Measurements from ENCODE around the gene HES5.

The HES5 gene

DNA sequence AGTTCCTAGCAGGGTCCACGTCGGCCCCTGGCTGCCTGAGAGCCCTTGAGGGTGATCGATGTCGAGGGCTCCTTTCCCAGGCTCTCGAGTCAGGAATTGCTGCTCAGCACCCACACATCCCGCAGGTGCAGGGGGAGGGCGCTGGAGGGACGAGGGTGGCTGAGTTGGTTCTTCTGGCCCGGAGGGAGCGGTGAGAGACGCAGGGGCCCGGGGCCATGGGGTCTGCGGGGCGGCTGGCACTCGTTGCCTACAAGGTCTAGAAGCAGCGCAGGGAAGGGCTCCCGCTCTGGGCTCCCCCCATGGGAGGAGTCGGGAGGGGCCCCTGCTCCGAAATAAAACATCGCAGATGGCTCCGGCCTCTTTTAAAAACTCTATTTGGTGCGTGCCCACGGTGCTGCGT lies 21.9 kb downstream of the HES5 start:
- H3K9me3 ChIP-seq (ENCODE audit: insufficient read depth, low read length): no peaks in the 10 kb centered on the region
- no peak for TF ChIP-seq SUZ12 (IDR thresholded peaks at IDR 0.05; ENCODE audit: extremely low read depth, insufficient read depth, insufficient read length)
- TF ChIP-seq YY1 (IDR thresholded peaks at IDR 0.05; ENCODE audit: insufficient read depth, insufficient read length): no peak
- no peak for TF ChIP-seq ZNF274 (IDR thresholded peaks at IDR 0.05; ENCODE audit: low read depth, low read length)
- peaks cover under 1% of the 10 kb centered on the region for H3K4me1 ChIP-seq (ENCODE audit: insufficient read depth, insufficient read length)
- no peaks in the 10 kb centered on the region for H3K27me3 ChIP-seq (ENCODE audit: insufficient read depth, insufficient read length)
- no peak for DNase-seq (ENCODE audit: low read depth, low spot score)
- H3K36me3 ChIP-seq (ENCODE audit: insufficient read depth, insufficient read length, low read length): peaks cover 60% of the 10 kb centered on the region
- no peak overlapping the region for H3K9ac ChIP-seq (ENCODE audit: insufficient read length, low read depth)
- no peak overlapping the region for H3K4me3 ChIP-seq (ENCODE audit: insufficient read length, low read depth)

- no peak for DNase-seq (ENCODE audit: low read depth, low spot score)
- H3K27me3 ChIP-seq (ENCODE audit: insufficient read depth, insufficient read length): no peaks in the 10 kb centered on the region
- H3K4me3 ChIP-seq (ENCODE audit: insufficient read length, low read depth): no peak overlapping the region
- H3K4me1 ChIP-seq (ENCODE audit: insufficient read depth, insufficient read length): peaks cover 3% of the 10 kb centered on the region
- no peak overlapping the region for H3K9ac ChIP-seq (ENCODE audit: insufficient read length, low read depth)
- peaks cover 56% of the 10 kb centered on the region for H3K36me3 ChIP-seq (ENCODE audit: insufficient read depth, insufficient read length, low read length)
- TF ChIP-seq SUZ12 (IDR thresholded peaks at IDR 0.05; ENCODE audit: extremely low read depth, insufficient read depth, insufficient read length): no peak
- no peak for TF ChIP-seq YY1 (IDR thresholded peaks at IDR 0.05; ENCODE audit: insufficient read depth, insufficient read length)
- no peaks in the 10 kb centered on the region for H3K9me3 ChIP-seq (ENCODE audit: insufficient read depth, low read length)
Measured at GRCh38 chr1:2507744-2508155, 22.3 kb downstream of the HES5 start.

DNA sequence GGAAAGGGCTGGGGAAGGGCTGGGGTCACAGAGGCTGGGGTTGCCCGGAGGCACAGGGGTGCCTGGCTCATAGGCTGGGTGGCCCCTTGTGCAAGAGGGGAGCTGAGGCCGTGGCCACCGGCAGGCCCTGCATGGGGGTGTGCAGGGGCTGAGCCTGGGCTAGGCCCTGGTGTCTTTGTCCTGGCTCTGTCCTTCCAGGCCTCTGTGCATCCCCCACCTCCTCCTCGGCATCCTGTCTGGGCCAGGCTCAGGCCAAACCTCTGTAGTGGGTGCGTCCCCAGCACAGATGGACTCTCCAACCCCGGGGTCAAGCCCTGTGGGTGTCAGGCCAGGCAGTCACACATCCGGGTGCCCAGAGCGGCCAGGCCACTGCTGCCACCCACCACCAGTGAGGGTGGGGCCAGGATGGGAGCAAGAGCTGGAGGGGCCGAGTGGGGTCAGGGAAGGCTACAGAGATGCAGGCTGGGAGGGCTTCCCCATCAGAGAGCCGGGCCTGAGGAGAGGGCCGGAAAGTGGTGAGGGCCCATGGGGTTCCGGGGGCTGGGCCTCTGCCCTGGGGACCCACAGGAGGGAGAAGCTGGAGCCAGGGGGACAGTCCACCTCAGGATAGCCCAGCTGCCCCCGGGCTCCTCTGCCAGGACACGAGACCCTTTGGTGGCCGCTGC lies 23.0 kb downstream of the HES5 start:
- H3K4me3 ChIP-seq (ENCODE audit: insufficient read length, low read depth): no peak overlapping the region
- no peak for DNase-seq (ENCODE audit: low read depth, low spot score)
- no peaks in the 10 kb centered on the region for H3K9me3 ChIP-seq (ENCODE audit: insufficient read depth, low read length)
- peaks cover 49% of the 10 kb centered on the region for H3K36me3 ChIP-seq (ENCODE audit: insufficient read depth, insufficient read length, low read length)
- H3K9ac ChIP-seq (ENCODE audit: insufficient read length, low read depth): no peak overlapping the region
- TF ChIP-seq SUZ12 (IDR thresholded peaks at IDR 0.05; ENCODE audit: extremely low read depth, insufficient read depth, insufficient read length): no peak
- TF ChIP-seq YY1 (IDR thresholded peaks at IDR 0.05; ENCODE audit: insufficient read depth, insufficient read length): no peak
- no peak for TF ChIP-seq ZNF274 (IDR thresholded peaks at IDR 0.05; ENCODE audit: low read depth, low read length)
- no peaks in the 10 kb centered on the region for H3K27me3 ChIP-seq (ENCODE audit: insufficient read depth, insufficient read length)
- H3K4me1 ChIP-seq (ENCODE audit: insufficient read depth, insufficient read length): peaks cover 3% of the 10 kb centered on the region

GRCh38 chr1:2506007-2506860 lies 23.8 kb downstream of the HES5 start:
- Histone ChIP-seq H3K9me3 (ENCODE audit: insufficient read depth, low read length) (no peaks in the 10 kb centered on the region), H3K4me3 (ENCODE audit: insufficient read length, low read depth) (no peak overlapping the region), H3K27me3 (ENCODE audit: insufficient read depth, insufficient read length) (no peaks in the 10 kb centered on the region), H3K4me1 (ENCODE audit: insufficient read depth, insufficient read length) (peaks cover 3% of the 10 kb centered on the region), H3K36me3 (ENCODE audit: insufficient read depth, insufficient read length, low read length) (peaks cover 41% of the 10 kb centered on the region), H3K9ac (ENCODE audit: insufficient read length, low read depth) (no peak overlapping the region)
- TF ChIP-seq ZNF274 (IDR thresholded peaks at IDR 0.05; ENCODE audit: low read depth, low read length) (no peak), SUZ12 (IDR thresholded peaks at IDR 0.05; ENCODE audit: extremely low read depth, insufficient read depth, insufficient read length) (no peak), YY1 (IDR thresholded peaks at IDR 0.05; ENCODE audit: insufficient read depth, insufficient read length) (no peak)
- DNase-seq (ENCODE audit: low read depth, low spot score): no peak

GRCh38 chr1:2505461-2505994 lies 24.5 kb downstream of the HES5 start:
- peaks cover 34% of the 10 kb centered on the region for H3K36me3 ChIP-seq (ENCODE audit: insufficient read depth, insufficient read length, low read length)
- H3K4me3 ChIP-seq (ENCODE audit: insufficient read length, low read depth): no peak overlapping the region
- no peaks in the 10 kb centered on the region for H3K9me3 ChIP-seq (ENCODE audit: insufficient read depth, low read length)
- no peak overlapping the region for H3K9ac ChIP-seq (ENCODE audit: insufficient read length, low read depth)
- no peak for DNase-seq (ENCODE audit: low read depth, low spot score)
- H3K27me3 ChIP-seq (ENCODE audit: insufficient read depth, insufficient read length): no peaks in the 10 kb centered on the region
- peaks cover 3% of the 10 kb centered on the region for H3K4me1 ChIP-seq (ENCODE audit: insufficient read depth, insufficient read length)
- no peak for TF ChIP-seq YY1 (IDR thresholded peaks at IDR 0.05; ENCODE audit: insufficient read depth, insufficient read length)
- TF ChIP-seq ZNF274 (IDR thresholded peaks at IDR 0.05; ENCODE audit: low read depth, low read length): no peak
- TF ChIP-seq SUZ12 (IDR thresholded peaks at IDR 0.05; ENCODE audit: extremely low read depth, insufficient read depth, insufficient read length): no peak

DNA sequence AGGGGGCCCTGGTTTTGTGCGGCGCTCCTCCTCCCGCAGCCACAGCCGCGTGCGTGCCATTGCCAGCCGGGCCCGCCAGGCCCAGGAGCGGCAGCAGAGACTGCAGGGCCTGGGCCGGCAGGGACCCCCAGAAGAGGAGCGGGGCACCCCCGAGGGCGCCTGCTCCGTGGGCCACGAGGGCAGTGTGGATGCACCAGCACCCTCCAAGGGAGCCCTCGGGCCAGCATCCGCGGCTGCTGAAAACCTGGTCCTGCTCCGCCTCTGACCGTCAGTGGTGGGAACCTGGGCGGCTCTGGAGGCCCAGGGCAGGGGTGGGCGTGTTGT lies 25.2 kb downstream of the HES5 start:
- Histone ChIP-seq H3K9ac (ENCODE audit: insufficient read length, low read depth) (no peak overlapping the region), H3K9me3 (ENCODE audit: insufficient read depth, low read length) (no peaks in the 10 kb centered on the region), H3K27me3 (ENCODE audit: insufficient read depth, insufficient read length) (no peaks in the 10 kb centered on the region), H3K4me3 (ENCODE audit: insufficient read length, low read depth) (no peak overlapping the region), H3K4me1 (ENCODE audit: insufficient read depth, insufficient read length) (peaks cover 3% of the 10 kb centered on the region), H3K36me3 (ENCODE audit: insufficient read depth, insufficient read length, low read length) (peaks cover 28% of the 10 kb centered on the region)
- TF ChIP-seq YY1 (IDR thresholded peaks at IDR 0.05; ENCODE audit: insufficient read depth, insufficient read length) (no peak), SUZ12 (IDR thresholded peaks at IDR 0.05; ENCODE audit: extremely low read depth, insufficient read depth, insufficient read length) (no peak), ZNF274 (IDR thresholded peaks at IDR 0.05; ENCODE audit: low read depth, low read length) (no peak)
- no peak for DNase-seq (ENCODE audit: low read depth, low spot score)

Data from NT2/D1 (cell line).